ENCODE results near the gene PDE6D.
"Not testable (repeated sequence)": the region's sequence is repeated elsewhere in the genome, so short reads cannot be mapped to it uniquely, and the experiment has no call there.

The PDE6D gene

DNA sequence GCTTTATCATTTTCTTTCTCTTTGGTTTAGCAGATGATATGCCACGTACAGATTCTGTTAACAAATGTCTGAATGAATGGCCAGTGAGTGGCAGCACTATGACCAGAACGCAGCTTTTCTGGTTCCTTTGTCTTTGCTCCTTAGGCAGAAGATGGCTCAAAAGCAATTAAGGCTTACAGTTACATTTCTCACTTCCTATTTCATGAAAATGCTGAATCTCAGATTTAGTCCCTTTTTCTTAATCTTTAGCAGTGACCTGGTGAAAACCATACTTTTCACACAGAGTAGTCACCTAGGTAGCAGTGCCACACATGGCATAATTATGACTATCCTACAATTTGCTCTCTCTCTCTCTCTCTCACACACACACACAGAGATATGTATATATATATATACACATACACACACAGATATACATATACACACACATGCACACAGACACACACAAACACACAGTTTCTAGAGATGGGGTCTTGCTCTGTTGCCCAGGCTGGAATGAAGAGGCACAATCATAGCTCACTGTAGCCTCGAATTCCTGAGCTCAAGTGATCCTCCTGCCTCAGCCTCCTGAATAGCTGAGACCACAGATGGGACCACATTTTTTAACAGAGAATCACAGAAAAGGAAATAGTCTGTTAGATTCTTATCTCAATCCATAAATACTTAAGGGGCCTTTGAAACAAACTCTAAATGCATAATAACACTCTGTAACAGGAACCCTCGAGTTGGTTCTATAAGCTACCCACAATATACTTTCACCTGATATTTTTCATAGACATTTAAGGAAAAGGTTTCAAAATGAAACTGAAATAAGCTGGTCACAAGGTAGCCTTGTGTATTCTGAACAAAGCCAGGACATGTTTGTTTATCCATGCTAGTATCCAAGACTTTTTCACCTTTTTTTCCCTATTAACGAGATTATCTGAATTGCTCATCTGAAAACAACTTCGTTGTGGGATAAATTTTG is 11.6 kb downstream of the PDE6D start:
- DNase-seq (ENCODE audit: low spot score), result no peak

- no peak for DNase-seq (ENCODE audit: low spot score)
Observed at GRCh38 chr2:231765496-231765929, 15.6 kb downstream of the PDE6D start.

DNA sequence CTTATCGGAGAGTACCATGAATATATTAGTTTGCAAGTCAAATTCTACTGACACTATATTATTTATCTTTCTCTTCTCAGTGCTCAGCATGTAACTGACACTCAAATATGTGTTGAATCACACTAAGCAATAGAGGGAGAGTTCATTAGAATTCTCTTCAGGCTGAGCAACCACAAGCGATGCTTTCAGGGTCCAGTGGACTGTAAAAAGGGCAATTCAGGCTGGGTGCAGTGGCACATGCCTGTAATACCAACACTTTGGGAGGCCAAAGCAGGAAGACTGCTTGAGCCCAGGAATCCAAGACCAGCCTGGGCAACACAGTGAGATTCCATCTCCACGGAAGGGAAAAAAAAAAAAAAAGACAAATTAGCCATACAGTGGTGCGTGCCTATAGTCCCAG is 16.3 kb downstream of the PDE6D start:
- no peak for DNase-seq (ENCODE audit: low spot score)

DNA sequence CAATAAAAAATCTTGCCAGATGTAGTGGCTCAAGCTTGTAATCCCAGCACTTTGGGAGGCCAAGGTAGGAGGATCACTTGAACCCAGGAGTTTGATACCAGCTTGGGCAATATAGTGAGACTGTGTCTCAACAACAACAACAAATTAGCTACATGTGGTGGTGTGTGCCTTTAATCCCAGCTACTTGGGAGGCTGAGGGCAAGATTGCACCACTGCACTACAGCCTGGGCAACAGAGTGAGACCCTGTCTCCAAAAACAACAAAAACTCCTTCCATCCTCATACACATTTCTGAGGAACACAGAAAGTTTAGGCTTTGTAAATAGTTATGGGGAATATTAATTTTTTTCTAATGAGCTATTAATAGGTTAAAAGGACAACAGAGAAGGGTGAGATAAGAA is 17.0 kb downstream of the PDE6D start:
- DNase-seq (ENCODE audit: low spot score), result no peak

DNA sequence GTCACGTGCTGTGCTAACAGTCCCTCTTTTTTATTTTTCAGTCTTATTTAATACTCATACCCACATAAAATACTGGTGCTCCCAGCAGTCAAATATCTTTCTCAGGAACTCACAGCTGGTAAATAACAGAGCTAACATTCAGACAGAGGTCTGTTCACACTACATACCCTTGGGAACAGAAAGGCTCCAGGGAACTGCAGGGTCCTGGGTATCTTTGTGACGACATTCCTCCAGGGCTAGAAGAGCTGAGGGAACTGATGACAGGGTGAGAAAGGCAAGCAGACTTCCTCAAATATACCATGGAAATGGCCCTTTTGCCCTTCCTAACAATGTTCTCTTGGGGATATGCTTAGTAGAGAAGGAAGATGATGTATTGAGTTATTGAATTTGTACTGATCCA is 19.3 kb downstream of the PDE6D start:
- no peak for DNase-seq (ENCODE audit: low spot score)

DNA sequence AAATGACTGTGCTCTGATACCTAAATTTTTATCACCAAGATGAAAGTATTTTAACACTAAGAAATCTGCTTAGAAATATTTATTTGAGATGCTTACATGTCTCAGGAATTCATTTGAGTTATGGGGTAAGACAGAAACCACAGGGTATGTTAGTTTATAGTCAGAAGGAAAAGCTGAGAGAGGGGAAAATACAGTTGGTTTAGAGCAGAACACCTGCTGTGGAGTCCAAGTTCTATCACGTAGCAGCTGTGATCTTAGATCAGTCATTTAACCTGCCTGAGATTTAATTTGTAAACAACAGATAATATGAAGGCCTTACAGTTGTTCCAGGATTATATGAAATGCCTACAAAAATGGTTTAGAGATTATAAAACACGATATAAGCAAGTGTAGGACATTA is 29.0 kb downstream of the PDE6D start:
- DNase-seq (ENCODE audit: low spot score), result no peak

DNA sequence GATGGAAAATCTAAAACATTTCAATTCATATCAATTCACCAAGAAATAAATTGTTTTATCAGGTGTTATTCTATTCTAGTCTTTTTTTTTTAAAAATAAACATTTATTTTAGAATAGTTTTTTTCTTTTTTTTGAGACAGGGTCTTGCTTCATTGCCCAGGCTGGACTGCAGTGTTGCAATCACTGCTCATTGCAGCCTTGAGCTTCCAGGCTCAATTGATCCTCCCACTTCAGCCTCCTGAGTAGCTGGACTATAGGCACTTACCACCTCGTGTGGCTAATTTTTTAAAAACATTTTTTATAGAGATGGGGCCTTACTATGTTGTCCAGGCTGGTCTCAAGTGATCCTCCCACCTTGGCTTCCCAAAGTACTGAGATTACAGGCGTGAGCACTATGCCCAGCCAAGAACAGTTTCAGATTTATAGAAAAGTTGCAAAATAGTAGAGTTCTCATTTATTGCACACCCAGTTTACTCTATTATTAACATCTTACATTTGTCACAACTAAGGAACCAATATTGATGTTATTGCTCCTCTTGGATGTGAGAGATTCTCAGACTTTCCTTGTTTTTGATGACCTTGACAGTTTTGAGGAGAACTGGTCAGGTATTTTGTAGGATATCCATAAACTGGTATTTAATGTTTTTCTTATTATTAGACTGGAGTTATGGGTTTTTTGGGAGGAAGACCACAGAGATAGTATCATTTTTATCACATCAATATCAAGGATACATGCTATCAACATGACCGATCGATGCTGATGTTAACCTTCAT is 29.9 kb downstream of the PDE6D start:
- no peak for DNase-seq (ENCODE audit: low spot score)

DNA sequence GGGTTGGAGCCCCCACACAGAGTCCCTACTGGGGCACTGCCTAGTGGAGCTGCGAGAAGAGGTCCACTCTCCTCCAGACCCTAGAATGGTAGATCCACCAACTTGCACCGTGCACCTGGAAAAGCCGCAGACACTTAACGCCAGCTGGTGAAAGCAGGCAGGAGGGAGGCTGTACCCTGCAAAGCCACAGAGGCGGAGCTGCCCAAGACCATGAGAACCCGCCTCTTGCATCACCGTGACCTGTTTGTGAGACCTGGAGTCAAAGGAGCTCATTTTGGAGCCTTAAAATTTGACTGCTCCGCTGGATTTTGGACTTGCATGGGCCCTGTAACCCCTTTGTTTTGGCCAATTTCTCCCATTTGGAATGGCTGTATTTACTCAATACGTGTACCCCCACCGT is 32.1 kb downstream of the PDE6D start:
- not testable (repeated sequence) for DNase-seq (ENCODE audit: low spot score)

DNA sequence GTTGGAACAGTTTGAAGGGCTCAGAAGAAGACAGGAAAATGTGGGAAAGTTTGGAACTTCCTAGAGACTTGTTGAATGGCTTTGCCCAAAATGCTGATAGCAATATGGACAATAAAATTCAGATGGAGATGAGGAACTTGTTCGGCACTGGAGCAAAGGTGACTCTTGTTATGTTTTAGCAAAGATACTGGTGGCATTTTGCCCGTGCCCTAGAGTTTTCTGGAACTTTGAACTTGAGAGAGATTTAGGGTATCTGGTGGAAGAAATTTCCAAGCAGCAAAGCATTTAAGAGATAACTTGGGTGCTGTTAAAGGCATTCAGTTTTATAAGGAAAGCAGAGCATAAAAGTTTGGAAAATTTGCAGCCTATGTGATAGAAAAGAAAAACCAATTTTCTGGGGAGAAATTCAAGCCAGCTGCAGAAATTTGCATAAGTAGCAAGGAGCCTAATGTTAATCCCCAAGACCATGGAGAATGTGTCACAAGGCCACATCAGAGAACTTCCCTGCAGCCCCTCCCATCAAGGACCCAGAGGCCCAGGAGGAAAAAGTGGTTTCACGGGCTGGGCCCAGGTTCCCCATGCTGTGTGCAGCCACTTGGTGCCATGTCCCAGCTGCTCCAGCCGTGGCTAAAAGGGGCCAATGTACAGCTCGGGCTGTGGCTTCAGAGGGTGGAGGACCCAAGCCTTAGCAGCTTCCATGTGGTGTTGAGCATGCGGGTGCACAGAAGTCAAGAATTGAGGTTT is 32.8 kb downstream of the PDE6D start:
- not testable (repeated sequence) for DNase-seq (ENCODE audit: low spot score)

- no peak for DNase-seq (ENCODE audit: low spot score)
Observed at GRCh38 chr2:231745303-231746038, 35.6 kb downstream of the PDE6D start.

DNA sequence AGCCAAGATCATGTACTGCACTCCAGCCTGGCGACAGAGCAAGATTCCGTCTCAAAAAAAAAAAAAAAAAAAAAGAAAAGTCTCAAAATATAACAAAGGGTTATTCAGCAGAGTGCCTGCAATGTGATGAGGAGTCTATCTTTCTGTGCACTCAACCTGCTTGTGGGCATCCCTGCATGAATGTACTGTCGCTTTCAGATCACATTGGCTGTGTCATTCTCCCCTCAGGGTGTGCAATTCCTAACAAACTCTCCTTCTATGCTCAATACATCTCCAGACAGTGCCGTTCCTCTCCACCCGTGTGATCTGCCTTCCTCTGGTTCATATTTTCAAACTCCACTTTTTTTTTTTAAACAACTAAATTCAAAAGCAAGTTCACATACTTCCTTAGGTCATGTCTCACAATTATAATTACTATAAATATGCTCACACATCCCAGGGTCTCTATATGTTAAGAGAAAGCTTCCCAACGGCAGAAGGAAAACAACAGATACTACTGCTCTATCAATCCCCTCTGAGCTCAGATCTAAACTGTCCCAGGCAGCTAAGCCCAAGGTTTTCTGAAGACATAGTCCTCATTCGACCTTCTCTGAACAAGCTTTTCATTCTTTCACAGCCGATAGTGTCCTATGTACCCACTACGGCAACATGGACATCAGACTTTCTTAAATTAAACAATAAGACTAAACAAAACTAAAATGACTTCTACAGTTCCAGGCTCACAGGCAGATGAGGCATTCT is 37.5 kb downstream of the PDE6D start:
- DNase-seq (ENCODE audit: low spot score), result no peak

- no peak for DNase-seq (ENCODE audit: low spot score)
Observed at GRCh38 chr2:231737761-231738160, 43.3 kb downstream of the PDE6D start.

- no peak for DNase-seq (ENCODE audit: low spot score)
Observed at GRCh38 chr2:231732604-231733003, 48.5 kb downstream of the PDE6D start.

GRCh38 chr2:231727621-231728020 is 53.5 kb downstream of the PDE6D start:
- no peak for DNase-seq (ENCODE audit: low spot score)

DNA sequence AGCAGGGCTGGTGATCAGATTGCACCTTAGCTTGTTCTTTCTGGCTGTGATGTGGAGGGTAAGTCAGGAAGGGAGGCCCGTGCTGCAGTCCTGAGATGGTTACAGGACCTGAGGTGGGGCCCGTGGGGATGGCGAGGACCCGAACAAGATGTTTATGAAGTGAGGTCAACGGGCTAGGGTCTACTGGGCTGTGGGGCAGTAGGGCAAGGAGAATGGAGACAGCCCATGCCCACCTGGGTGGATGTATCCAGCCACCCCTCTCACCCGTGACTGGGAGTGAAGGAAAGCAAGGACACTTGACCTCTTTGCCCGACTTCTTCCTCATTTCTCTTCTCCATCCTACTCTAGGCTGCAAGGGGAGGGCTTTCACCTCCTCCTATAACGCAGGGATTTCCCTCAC is 54.8 kb downstream of the PDE6D start:
- DNase-seq (ENCODE audit: low spot score), result no peak

- no peak for DNase-seq (ENCODE audit: low spot score)
Observed at GRCh38 chr2:231725476-231725875, 55.6 kb downstream of the PDE6D start.

GRCh38 chr2:231722721-231723307 is 58.3 kb downstream of the PDE6D start:
- DNase-seq (ENCODE audit: low spot score), result no peak

DNA sequence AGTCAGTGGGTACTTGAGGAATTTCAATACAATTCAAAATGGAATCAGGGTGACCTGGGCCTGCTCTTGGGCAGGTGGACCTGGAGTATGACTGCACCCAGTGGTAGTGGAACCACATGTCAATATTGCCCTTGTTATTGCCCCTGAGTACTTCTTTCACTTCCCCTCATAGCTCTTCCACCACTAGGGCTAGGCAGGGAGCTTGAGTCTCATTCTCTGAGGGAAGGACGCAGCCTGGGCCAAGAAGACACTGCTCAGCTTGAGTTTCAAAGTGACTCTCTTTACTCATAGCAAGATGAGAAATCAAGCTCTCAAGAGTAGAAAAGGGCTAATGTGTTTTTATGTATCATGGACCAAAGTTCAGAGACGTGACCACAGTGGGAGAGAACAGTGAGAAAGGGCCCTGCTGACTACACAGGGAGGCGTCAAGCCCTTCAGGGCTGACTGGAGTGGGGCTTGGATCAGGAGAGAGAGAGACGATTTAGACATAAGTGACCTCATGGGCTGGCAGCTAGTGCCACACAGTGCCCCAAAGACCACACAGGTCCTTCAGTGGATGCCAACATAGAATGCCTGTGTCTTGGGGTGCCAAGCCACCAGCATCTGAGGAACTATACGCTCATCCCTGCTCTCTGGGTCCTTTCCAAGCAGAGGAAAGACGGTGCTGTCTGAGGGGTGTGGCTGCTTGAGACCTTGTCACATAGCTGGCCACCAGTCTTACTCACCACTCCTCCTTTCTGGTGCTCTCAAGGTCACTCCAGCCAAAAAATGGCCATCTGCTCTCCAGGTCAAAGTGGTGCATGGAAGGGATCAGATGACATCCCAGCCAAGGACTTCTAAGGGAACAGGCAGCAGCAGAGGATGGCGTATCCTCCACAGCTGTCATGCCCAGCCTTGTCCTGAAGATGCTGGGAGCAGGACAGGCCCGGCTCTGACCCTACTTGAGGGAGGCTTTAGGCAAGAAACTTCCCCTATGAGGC is 59.8 kb downstream of the PDE6D start:
- peak; percentile 59 for DNase-seq (ENCODE audit: low spot score)

GRCh38 chr2:231720292-231720986 is 60.6 kb downstream of the PDE6D start:
- DNase-seq (ENCODE audit: low spot score), result no peak
